C4-2B (cell line): ENCODE measurements around the gene DISP3.

Experiments used
- H3K27ac ChIP-seq: fragments of 450-650 bp; 2 replicates; pipeline ENCODE4 v1.5.1; 2017
- CTCF ChIP-seq: fragments of 450-650 bp; conservative IDR thresholded peaks from 2 replicates; pipeline ENCODE4 v1.5.1; 2017; ENCODE audit warnings: mild to moderate bottlenecking
- ZFX ChIP-seq: fragments of 450-650 bp; IDR thresholded peaks from 2 replicates; pipeline ENCODE4 v1.6.1; 2017

Gene DISP3

GRCh38 chr1:11559591-11559970 lies 80.6 kb downstream of the DISP3 start:
- no peak overlapping the region for H3K27ac ChIP-seq
- TF ChIP-seq ZFX (no peak), CTCF (no peak)

GRCh38 chr1:11560061-11560460 lies 81.1 kb downstream of the DISP3 start:
- no peak overlapping the region for H3K27ac ChIP-seq
- TF ChIP-seq ZFX (no peak), CTCF (no peak)

- TF ChIP-seq CTCF: no peak
- H3K27ac ChIP-seq: no peak overlapping the region
Observed at GRCh38 chr1:11561740-11562139, 82.8 kb downstream of the DISP3 start.

GRCh38 chr1:11562664-11563063 lies 83.7 kb downstream of the DISP3 start:
- TF ChIP-seq CTCF: no peak
- no peak overlapping the region for H3K27ac ChIP-seq

- H3K27ac ChIP-seq: no peak overlapping the region
- TF ChIP-seq ZFX (no peak), CTCF (no peak)
Observed at GRCh38 chr1:11563560-11564069, 84.7 kb downstream of the DISP3 start.

- TF ChIP-seq CTCF: no peak
- no peak for TF ChIP-seq ZFX
- no peak overlapping the region for H3K27ac ChIP-seq
Observed at GRCh38 chr1:11564237-11564636, 85.3 kb downstream of the DISP3 start.

GRCh38 chr1:11566042-11566850 lies 87.3 kb downstream of the DISP3 start:
- TF ChIP-seq ZFX (no peak), CTCF (no peak)
- H3K27ac ChIP-seq: no peak overlapping the region
